HEK293 (cell line): ENCODE measurements around the gene RRP8.

Experiments used
- CTCF ChIP-seq: fragments of 450-650 bp; formaldehyde crosslinking; IDR thresholded peaks from 2 replicates; pipeline ENCODE4 v1.5.1; 2016; ENCODE audit warnings: missing biosample characterization, missing genetic modification characterization
- SCRT1 ChIP-seq: fragments of 450-650 bp; formaldehyde crosslinking; IDR thresholded peaks from 2 replicates; pipeline ENCODE4 v1.5.1; 2016; ENCODE audit warnings: missing biosample characterization, missing genetic modification characterization, borderline replicate concordance
- YY1 ChIP-seq: fragments of 450-650 bp; formaldehyde crosslinking; IDR thresholded peaks from 2 replicates; pipeline ENCODE4 v1.5.1; 2018; ENCODE audit warnings: missing biosample characterization, missing genetic modification characterization
- ZBTB1 ChIP-seq: fragments of 450-650 bp; formaldehyde crosslinking; IDR thresholded peaks from 2 replicates; pipeline ENCODE4 v1.5.1; 2016; ENCODE audit warnings: missing biosample characterization, missing genetic modification characterization
- ZBTB10 ChIP-seq: fragments of 450-650 bp; formaldehyde crosslinking; IDR thresholded peaks from 2 replicates; pipeline ENCODE4 v1.5.1; 2016; ENCODE audit warnings: missing biosample characterization, missing genetic modification characterization
- ZBTB7A ChIP-seq: fragments of 450-650 bp; formaldehyde crosslinking; IDR thresholded peaks from 2 replicates; pipeline ENCODE4 v1.5.1; 2016; ENCODE audit warnings: low read depth, missing biosample characterization, missing genetic modification characterization
- ZNF133 ChIP-seq: fragments of 450-650 bp; formaldehyde crosslinking; IDR thresholded peaks from 2 replicates; pipeline ENCODE4 v1.5.1; 2016; ENCODE audit warnings: missing biosample characterization, missing genetic modification characterization
- ZNF23 ChIP-seq: fragments of 450-650 bp; formaldehyde crosslinking; IDR thresholded peaks from 2 replicates; pipeline ENCODE4 v1.5.1; 2016; ENCODE audit warnings: missing biosample characterization, missing genetic modification characterization, borderline replicate concordance
- ZNF274 ChIP-seq, 2 experiments: fragments of 200-500 bp in 1 of 2; fragments of 450-650 bp in 1 of 2; sonication (Bioruptor generic) in 1 of 2; formaldehyde crosslinking in 1 of 2; IDR thresholded peaks; 2 replicates each; pipeline versions ENCODE4 v1.5.1 to v1.6.1; 2014 to 2016; ENCODE audit warnings: borderline replicate concordance in 1 of 2, inconsistent platforms in 1 of 2, low read length in 1 of 2, missing biosample characterization in 1 of 2, missing genetic modification characterization in 1 of 2
- ZNF423 ChIP-seq: fragments of 450-650 bp; formaldehyde crosslinking; IDR thresholded peaks from 2 replicates; pipeline ENCODE4 v1.5.1; 2016; ENCODE audit warnings: missing biosample characterization, missing genetic modification characterization
- ZNF639 ChIP-seq: fragments of 450-650 bp; formaldehyde crosslinking; IDR thresholded peaks from 2 replicates; pipeline ENCODE4 v1.5.1; 2016; ENCODE audit warnings: missing biosample characterization, missing genetic modification characterization
- ZNF660 ChIP-seq: fragments of 450-650 bp; IDR thresholded peaks from 2 replicates; pipeline ENCODE4 v1.5.1; 2018; ENCODE audit warnings: missing biosample characterization, mild to moderate bottlenecking, missing genetic modification characterization
- TF ChIP-seq, protein P1 (sequence below): fragments of 450-650 bp; formaldehyde crosslinking; IDR thresholded peaks from 2 replicates; pipeline ENCODE4 v1.5.1; 2017; ENCODE audit warnings: missing biosample characterization, missing genetic modification characterization
- TF ChIP-seq, protein P2 (sequence below): fragments of 450-650 bp; formaldehyde crosslinking; IDR thresholded peaks from 2 replicates; pipeline ENCODE4 v1.5.1; 2016; ENCODE audit warnings: missing biosample characterization, missing genetic modification characterization

- no peak for TF ChIP-seq CTCF
- TF ChIP-seq, protein P1, sequence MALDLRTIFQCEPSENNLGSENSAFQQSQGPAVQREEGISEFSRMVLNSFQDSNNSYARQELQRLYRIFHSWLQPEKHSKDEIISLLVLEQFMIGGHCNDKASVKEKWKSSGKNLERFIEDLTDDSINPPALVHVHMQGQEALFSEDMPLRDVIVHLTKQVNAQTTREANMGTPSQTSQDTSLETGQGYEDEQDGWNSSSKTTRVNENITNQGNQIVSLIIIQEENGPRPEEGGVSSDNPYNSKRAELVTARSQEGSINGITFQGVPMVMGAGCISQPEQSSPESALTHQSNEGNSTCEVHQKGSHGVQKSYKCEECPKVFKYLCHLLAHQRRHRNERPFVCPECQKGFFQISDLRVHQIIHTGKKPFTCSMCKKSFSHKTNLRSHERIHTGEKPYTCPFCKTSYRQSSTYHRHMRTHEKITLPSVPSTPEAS: no peak
- no peak for TF ChIP-seq ZBTB10
- no peak for TF ChIP-seq YY1 (tag by site-specific recombination)
- TF ChIP-seq ZBTB1: no peak
- TF ChIP-seq, protein P2, sequence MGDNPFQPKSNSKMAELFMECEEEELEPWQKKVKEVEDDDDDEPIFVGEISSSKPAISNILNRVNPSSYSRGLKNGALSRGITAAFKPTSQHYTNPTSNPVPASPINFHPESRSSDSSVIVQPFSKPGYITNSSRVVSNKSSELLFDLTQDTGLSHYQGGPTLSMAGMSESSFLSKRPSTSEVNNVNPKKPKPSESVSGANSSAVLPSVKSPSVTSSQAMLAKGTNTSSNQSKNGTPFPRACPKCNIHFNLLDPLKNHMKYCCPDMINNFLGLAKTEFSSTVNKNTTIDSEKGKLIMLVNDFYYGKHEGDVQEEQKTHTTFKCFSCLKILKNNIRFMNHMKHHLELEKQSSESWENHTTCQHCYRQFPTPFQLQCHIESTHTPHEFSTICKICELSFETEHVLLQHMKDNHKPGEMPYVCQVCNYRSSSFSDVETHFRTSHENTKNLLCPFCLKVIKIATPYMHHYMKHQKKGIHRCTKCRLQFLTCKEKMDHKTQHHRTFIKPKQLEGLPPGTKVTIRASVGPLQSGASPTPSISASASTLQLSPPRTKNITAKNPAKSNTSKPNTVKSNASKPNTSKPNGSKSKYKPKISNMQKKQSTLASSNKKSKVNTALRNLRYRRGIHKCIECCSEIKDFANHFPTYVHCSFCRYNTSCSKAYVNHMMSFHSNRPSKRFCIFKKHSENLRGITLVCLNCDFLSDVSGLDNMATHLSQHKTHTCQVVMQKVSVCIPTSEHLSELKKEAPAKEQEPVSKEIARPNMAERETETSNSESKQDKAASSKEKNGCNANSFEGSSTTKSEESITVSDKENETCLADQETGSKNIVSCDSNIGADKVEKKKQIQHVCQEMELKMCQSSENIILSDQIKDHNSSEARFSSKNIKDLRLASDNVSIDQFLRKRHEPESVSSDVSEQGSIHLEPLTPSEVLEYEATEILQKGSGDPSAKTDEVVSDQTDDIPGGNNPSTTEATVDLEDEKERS (tag by site-specific recombination): no peak
- TF ChIP-seq SCRT1 (tag by site-specific recombination): no peak
- TF ChIP-seq ZNF639 (tag by site-specific recombination): no peak
- TF ChIP-seq ZNF23 (tag by site-specific recombination): no peak
- TF ChIP-seq ZBTB7A (tag by site-specific recombination): no peak
- TF ChIP-seq ZNF133 (tag by site-specific recombination): no peak
- no peak for TF ChIP-seq ZNF660 (tag by site-specific recombination)
- no peak for TF ChIP-seq ZNF423 (tag by site-specific recombination)
- no peak for TF ChIP-seq ZNF274 (IDR thresholded peaks at IDR 0.05; ENCODE audit: low read length)
- no peak for TF ChIP-seq ZNF274 (tag by site-specific recombination; IDR thresholded peaks at IDR 0.05; ENCODE audit: borderline replicate concordance)
Measured at GRCh38 chr11:6632116-6633073, 29.0 kb upstream of the RRP8 start.
